K562 (cell line): Measurements from ENCODE around the gene POU2F3. TPM values are rescaled to one million over a fixed set of nuclear protein-coding genes. Genes with fewer than 3 reads are reported as not detected.

Experiments used
- ATF7 ChIP-seq: fragments of 450-650 bp; IDR thresholded peaks from 2 replicates; pipeline ENCODE4 v1.7.1; 2014; ENCODE audit warnings: mild to moderate bottlenecking, moderate library complexity
- E2F6 ChIP-seq, 2 experiments: IDR thresholded peaks; 2 replicates each; pipeline ENCODE4 v1.6.1; 2011; ENCODE audit warnings: borderline replicate concordance in 1 of 2, control low read depth in 1 of 2, low read depth in 1 of 2, low read length in 1 of 2, mild to moderate bottlenecking in 1 of 2, mixed read lengths in 1 of 2, moderate library complexity in 1 of 2; ENCODE audit not compliant: insufficient read depth in 1 of 2, insufficient read length in 1 of 2, poor library complexity in 1 of 2, severe bottlenecking in 1 of 2; ENCODE audit errors: extremely low read depth in 1 of 2
- EHMT2 ChIP-seq: fragments of 450-650 bp; IDR thresholded peaks from 2 replicates; pipeline ENCODE4 v1.6.1; 2018; ENCODE audit warnings: antibody characterized with exemption
- FOXM1 ChIP-seq, 2 experiments: fragments of 450-650 bp in 1 of 2; sonication (generic) in 1 of 2; formaldehyde crosslinking in 1 of 2; IDR thresholded peaks; 2 replicates each; pipeline versions ENCODE4 v1.6.1 to v1.9.0; 2017 to 2022; ENCODE audit warnings: low read depth in 2 of 2, mild to moderate bottlenecking in 2 of 2, missing genetic modification reagents in 1 of 2, moderate library complexity in 1 of 2
- FOXO4 ChIP-seq: fragments of 450-650 bp; formaldehyde crosslinking; IDR thresholded peaks from 2 replicates; pipeline ENCODE4 v1.4.0; 2020; ENCODE audit warnings: mild to moderate bottlenecking, moderate library complexity
- KHSRP ChIP-seq: fragments of 450-650 bp; IDR thresholded peaks from 2 replicates; pipeline ENCODE4 v1.6.1; 2017
- MAX ChIP-seq: sonication (generic); formaldehyde crosslinking; IDR thresholded peaks from 2 replicates; pipeline ENCODE4 v1.9.0; 2022; ENCODE audit warnings: mild to moderate bottlenecking, missing genetic modification reagents
- RFX1 ChIP-seq: fragments of 450-650 bp; IDR thresholded peaks from 2 replicates; pipeline ENCODE4 v1.6.1; 2016; ENCODE audit warnings: mild to moderate bottlenecking, moderate library complexity
- ZMIZ1 ChIP-seq, 2 experiments: fragments of 150-350 bp in 1 of 2; IDR thresholded peaks; 2 replicates each; pipeline ENCODE4 v1.6.1; 2012 to 2016; ENCODE audit warnings: low read depth in 2 of 2, low read length in 2 of 2, mild to moderate bottlenecking in 1 of 2, moderate library complexity in 1 of 2
- ZNF507 ChIP-seq: conservative IDR thresholded peaks from 2 replicates; pipeline ENCODE4 v1.6.1; 2017; ENCODE audit warnings: missing genetic modification characterization, missing compliant biosample characterization
- polyA plus RNA-seq, 8 experiments: library from polyadenylated mRNA; depleted of rRNA in 4 of 8; stranded (reverse) in 5 of 8; unstranded in 3 of 8; fragments of >200 nt; fragmentation: Nextera tagmentation in 2 of 8; fragmentation: Illumina TruSeq in 1 of 8; extraction: Ambion mirVana in 2 of 8; extraction: Trizol in 1 of 8; gene quantifications; 2 replicates each; pipeline versions ENCODE4 v1.2.1 to v1.2.3, GENCODE V29; 2011 to 2014; ENCODE audit warnings: inconsistent platforms in 1 of 8, missing spikeins in 1 of 8
- total RNA-seq, 7 experiments: library from RNA; depleted of rRNA in 6 of 7; stranded (reverse); fragments of >200 nt in 6 of 7; fragmentation: Illumina TruSeq in 2 of 7; extraction: Trizol in 2 of 7; gene quantifications; 2 replicates each; pipeline versions ENCODE4 v1.2.1 to v1.2.3, GENCODE V29; 2011 to 2021; ENCODE audit warnings: low replicate concordance in 1 of 7

The POU2F3 gene
- total and polyA plus RNA-seq, 9 of the 15 experiments (the other 6 are each of a cell fraction or from before 2014, with no cell fraction given), result not detected

GRCh38 chr11:120307476-120307875 is 67.5 kb downstream of the POU2F3 start (continued):
- TF ChIP-seq ZMIZ1 (IDR thresholded peaks at IDR 0.05; ENCODE audit: low read depth in 2 of 2, low read length in 2 of 2) (no peak), E2F6 (IDR thresholded peaks at IDR 0.05; ENCODE audit: borderline replicate concordance in 1 of 2, extremely low read depth in 1 of 2, insufficient read depth in 1 of 2, insufficient read length in 1 of 2, low read depth in 1 of 2, low read length in 1 of 2, poor library complexity in 1 of 2, severe bottlenecking in 1 of 2) (no peak), FOXM1 (IDR thresholded peaks at IDR 0.05; ENCODE audit: low read depth) (no peak), FOXM1 (CRISPR knock-in tag; IDR thresholded peaks at IDR 0.05; ENCODE audit: low read depth) (no peak), ZNF507 (tag) (no peak), EHMT2 (no peak), MAX (no peak), RFX1 (no peak), ATF7 (no peak), KHSRP (no peak), FOXO4 (no peak)
